GM18519 (cell line): ENCODE data around the gene IL17RE.

Source experiments
- ATAC-seq: cut with Tn5 transposase; IDR thresholded peaks from one replicate; pipeline ENCODE4 v1.9.1; 2021; ENCODE audit warnings: mild to moderate bottlenecking, moderate library complexity; ENCODE audit not compliant: unreplicated experiment, low FRiP score

Gene IL17RE

DNA sequence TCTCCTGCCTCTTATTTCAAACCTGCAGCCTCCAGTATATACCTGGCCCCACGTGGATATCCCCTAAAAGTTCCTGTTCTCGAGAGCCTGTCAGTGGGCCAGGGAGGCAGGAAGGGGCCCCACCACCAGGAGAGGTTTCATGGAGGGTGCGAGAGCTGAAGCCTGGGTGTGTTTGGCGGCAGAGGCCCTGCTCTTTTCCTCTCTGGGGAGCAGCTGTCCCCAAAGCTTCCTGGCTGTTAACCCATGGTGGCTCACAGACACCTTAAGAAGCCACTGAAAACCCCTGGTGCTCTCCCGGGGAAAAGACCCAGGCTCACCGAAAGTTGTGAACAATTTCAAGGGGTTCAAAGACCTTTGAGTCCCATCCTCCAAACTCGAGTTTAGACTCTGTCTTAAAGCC lies 48.5 kb downstream of the IL17RE start:
- no peak for ATAC-seq

DNA sequence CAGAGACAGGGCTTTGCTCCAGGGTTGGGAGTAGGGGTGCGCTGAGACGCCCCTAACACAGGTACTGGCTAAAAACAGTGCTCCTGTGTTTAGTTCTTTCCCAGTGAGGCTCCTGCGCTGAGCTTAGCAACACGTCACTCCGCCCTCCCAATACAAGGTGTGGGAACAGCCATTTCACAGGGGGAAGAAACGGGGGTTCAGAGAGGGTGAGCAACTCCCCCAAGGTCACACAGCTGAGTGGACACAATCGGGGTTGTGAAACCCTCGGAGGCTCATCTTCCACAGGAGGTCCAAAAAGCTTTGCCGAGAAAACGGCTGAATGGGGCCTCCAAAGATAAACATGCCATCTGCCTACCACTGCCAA lies 48.9 kb downstream of the IL17RE start:
- no peak for ATAC-seq

DNA sequence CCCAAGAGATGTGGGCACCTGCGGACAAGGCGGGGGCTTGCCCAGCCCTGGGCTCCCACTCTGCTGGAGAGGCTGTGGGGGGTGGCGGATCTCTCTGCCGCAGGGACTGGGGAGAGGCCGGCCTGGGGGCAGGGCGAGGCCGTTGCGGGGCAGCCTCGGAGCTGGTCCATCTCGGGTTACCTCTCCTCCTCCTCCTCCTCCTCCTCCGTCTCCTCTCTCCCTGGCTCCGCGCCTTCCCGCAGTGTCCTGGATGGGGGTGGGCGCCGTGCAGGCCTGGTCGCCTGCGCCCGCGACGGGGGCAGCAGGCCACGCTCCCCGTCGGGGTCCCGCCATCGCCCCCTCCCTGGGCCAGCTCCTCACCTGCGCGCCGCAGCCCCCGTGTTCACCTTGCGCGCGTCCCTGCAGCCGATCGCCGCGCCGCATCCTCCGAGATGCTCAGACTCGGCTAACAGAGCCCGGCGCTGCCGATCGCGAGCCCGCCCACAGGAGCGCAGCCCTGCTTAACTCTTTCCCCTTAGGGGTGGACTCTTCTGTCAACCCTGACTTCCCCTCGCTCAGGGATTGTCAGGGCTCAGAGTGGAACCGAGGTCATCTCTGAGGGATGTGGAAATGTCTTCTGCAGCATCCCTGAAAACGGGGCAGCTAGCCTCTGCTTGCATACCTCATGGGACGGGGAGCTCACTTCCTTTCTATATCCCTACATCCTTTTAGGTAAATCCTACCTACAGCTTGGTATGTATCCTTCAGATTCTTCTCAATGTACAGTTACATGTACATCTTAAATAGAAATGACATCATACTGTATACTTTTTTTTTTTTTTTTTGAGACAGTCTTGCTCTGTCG lies 49.5 kb downstream of the IL17RE start, which contains the start of gene PRRT3:
PRRT3 (minus strand) TSS at position 447 of the 844 bp plus-strand sequence. CDS start 2,293 bp downstream, outside the sequence.
- ATAC-seq: peak; percentile 68

DNA sequence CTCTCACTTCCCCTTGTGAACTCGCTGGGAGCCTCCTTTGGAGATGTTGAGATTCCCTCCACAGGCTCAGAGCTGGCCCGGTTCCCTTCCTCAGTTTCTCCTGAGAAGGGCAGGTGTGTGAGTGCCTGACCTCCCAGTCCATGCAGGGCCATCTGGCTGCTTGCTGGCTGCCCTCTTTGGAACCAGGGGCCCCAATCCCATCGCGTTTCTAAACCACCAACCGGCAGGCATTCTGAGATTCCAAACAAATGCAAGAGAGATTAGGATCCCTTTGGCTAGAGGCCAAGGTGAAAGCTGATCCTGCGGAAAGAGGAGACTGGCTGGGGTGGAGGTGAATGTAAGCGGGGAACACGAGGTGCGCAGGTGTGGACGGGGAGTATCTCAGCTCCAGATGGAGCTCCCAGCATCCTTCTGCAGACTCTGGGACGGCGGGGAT lies 52.4 kb downstream of the IL17RE start:
- no peak for ATAC-seq

- ATAC-seq: no peak
Observed at GRCh38 chr3:9955611-9956352, 53.1 kb downstream of the IL17RE start.

DNA sequence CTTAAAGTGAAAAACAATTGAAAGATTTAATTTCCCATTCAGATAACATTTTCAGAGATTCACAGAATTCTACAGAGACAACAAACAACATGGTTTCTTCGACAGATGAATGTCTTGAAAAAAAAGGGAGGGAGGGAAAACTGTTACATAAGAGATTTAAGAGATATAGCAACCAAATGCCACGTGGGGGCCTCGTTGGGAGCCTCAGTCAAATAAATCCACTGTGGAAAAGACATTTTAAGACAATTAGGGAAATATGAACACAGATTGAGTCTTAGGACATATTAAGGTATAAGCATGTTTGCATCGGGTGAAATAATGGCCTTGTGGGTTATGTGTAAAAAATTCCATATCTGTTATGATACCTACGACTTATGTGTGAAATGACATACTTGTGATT lies 54.6 kb downstream of the IL17RE start:
- ATAC-seq: no peak

DNA sequence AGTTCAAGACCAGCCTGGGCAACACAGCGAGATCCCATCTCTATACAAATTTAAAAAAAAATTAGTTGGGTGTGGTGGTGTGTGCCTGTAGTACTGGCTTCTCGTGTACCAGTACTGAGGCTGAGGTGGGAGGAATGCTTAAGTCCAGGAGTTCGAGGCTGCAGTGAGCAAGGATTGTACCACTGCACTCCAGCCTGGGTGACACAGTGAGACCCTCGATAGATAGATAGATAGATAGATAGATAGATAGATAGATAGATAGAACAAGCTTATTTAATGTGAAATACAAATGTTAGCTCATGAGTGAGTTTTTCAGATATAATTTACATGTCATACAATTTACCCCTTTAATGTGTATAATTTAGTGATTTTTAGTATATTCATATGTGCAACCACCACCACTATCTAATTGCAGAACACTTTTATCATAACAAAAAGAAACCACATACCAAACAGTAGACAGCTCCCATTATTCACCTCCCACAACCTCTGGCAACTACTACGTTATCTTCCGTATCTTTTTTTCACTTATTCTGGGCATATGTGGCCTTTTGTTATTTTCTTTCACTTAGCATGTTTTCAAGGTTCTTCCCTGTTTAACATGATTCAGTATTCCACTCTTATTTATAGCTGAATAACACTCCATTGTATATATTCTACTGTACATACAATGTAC lies 62.7 kb downstream of the IL17RE start:
- no peak for ATAC-seq
